Esophagus squamous epithelium (tissue), 5 donors: ENCODE data around the gene F7. TPM values are rescaled to one million over a fixed set of nuclear protein-coding genes. Genes with fewer than 3 reads are reported as not detected.

Source experiments
- DNase-seq: peaks from one replicate; lab custom pipeline; 2025; lab: John Stamatoyannopoulos, UW
- H3K27ac ChIP-seq, 4 donors: fragments of 200-600 bp; sonication (generic); one replicate each; pipeline ENCODE4 v1.5.1; 2016 to 2019; ENCODE audit warnings: mild to moderate bottlenecking in 1 of 4
- H3K27me3 ChIP-seq, 4 donors: fragments of 200-600 bp; sonication (generic); 1 replicate in 3 of 4; 2 replicates in 1 of 4; pipeline versions ENCODE4 v1.5.1 to v1.6.0; 2017 to 2021; ENCODE audit warnings: antibody characterized with exemption in 1 of 4
- H3K36me3 ChIP-seq, 3 donors: fragments of 200-600 bp; sonication (generic); one replicate each; pipeline ENCODE4 v1.5.1; 2016 to 2019
- H3K4me1 ChIP-seq, 3 donors: fragments of 200-600 bp; sonication (generic); one replicate each; pipeline ENCODE4 v1.5.1; 2017 to 2019
- H3K4me3 ChIP-seq, 4 donors: fragments of 200-600 bp; sonication (generic); 1 replicate in 3 of 4; 2 replicates in 1 of 4; pipeline ENCODE4 v1.5.1; 2016 to 2019; ENCODE audit warnings: mild to moderate bottlenecking in 2 of 4, moderate library complexity in 1 of 4
- H3K9me3 ChIP-seq, 3 donors: fragments of 200-600 bp; sonication (generic); one replicate each; pipeline ENCODE4 v1.5.1; 2016 to 2019
- POLR2A ChIP-seq, 4 donors: fragments of 450-650 bp; IDR thresholded peaks; one replicate each; pipeline ENCODE4 v1.6.1; 2017; ENCODE audit warnings: antibody characterized with exemption in 4 of 4, mild to moderate bottlenecking in 4 of 4, moderate library complexity in 3 of 4
- WGBS, 2 donors: methylation state at CpG; one replicate each; pipeline ENCODE4 v1.1.5; 2018; 5-methylcytosine and 5-hydroxymethylcytosine counted together
- intact Hi-C: fragments of 100-400 bp; cut with DNase I; formaldehyde crosslinking; loops from one replicate; pipeline ENCODE4 v1.15.0; 2022
- total RNA-seq, 4 donors: library from RNA; depleted of rRNA; stranded (reverse); fragments of >200 nt; gene quantifications; one replicate each; pipeline ENCODE4 v1.1.0, GENCODE V29; 2016
- TF ChIP-seq, protein P1 (sequence below), 6 experiments: fragments of 450-650 bp in 4 of 6; fragments of 200-600 bp in 2 of 6; sonication (generic) in 2 of 6; IDR thresholded peaks; one replicate each; pipeline ENCODE4 v1.5.1; 2016 to 2019; ENCODE audit warnings: antibody characterized with exemption in 6 of 6, mild to moderate bottlenecking in 4 of 6, moderate library complexity in 4 of 6
- donor health status: DM: yes; HTN: yes; CAD: no.

Gene F7
- total RNA-seq, 4 donors from 2014 or later, result not detected

DNA sequence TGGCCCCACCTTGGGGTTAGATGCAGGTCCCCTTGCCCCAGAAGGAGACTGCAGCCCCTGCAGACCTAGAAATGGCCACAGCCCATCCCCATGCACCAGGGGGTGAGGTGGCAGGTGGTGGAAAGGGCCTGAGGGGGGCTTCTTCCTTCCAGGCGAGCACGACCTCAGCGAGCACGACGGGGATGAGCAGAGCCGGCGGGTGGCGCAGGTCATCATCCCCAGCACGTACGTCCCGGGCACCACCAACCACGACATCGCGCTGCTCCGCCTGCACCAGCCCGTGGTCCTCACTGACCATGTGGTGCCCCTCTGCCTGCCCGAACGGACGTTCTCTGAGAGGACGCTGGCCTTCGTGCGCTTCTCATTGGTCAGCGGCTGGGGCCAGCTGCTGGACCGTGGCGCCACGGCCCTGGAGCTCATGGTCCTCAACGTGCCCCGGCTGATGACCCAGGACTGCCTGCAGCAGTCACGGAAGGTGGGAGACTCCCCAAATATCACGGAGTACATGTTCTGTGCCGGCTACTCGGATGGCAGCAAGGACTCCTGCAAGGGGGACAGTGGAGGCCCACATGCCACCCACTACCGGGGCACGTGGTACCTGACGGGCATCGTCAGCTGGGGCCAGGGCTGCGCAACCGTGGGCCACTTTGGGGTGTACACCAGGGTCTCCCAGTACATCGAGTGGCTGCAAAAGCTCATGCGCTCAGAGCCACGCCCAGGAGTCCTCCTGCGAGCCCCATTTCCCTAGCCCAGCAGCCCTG lies 12.8 kb downstream of the F7 start:
- H3K4me3 ChIP-seq, result no peak overlapping the region
- intact Hi-C loops, result no loop called here
- TF ChIP-seq, protein P1, sequence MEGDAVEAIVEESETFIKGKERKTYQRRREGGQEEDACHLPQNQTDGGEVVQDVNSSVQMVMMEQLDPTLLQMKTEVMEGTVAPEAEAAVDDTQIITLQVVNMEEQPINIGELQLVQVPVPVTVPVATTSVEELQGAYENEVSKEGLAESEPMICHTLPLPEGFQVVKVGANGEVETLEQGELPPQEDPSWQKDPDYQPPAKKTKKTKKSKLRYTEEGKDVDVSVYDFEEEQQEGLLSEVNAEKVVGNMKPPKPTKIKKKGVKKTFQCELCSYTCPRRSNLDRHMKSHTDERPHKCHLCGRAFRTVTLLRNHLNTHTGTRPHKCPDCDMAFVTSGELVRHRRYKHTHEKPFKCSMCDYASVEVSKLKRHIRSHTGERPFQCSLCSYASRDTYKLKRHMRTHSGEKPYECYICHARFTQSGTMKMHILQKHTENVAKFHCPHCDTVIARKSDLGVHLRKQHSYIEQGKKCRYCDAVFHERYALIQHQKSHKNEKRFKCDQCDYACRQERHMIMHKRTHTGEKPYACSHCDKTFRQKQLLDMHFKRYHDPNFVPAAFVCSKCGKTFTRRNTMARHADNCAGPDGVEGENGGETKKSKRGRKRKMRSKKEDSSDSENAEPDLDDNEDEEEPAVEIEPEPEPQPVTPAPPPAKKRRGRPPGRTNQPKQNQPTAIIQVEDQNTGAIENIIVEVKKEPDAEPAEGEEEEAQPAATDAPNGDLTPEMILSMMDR (IDR thresholded peaks at IDR 0.05), result no peak
- TF ChIP-seq POLR2A (IDR thresholded peaks at IDR 0.05), result no peak
- DNase-seq, result no peak
- H3K36me3 ChIP-seq, result no peaks in the 10 kb centered on the region
- no peaks in the 10 kb centered on the region for H3K9me3 ChIP-seq
- H3K4me1 ChIP-seq, result peaks cover 0 to 18% (median 5%) of the 10 kb centered on the region in 3 donors
- WGBS, 2 donors, result 64 to 75% methylated on average over 5 to 14 of the region's 42 CpGs
- H3K27ac ChIP-seq, result no peak overlapping the region
- H3K27me3 ChIP-seq, result peaks cover 0 to 29% (median 0%) of the 10 kb centered on the region in 4 donors

DNA sequence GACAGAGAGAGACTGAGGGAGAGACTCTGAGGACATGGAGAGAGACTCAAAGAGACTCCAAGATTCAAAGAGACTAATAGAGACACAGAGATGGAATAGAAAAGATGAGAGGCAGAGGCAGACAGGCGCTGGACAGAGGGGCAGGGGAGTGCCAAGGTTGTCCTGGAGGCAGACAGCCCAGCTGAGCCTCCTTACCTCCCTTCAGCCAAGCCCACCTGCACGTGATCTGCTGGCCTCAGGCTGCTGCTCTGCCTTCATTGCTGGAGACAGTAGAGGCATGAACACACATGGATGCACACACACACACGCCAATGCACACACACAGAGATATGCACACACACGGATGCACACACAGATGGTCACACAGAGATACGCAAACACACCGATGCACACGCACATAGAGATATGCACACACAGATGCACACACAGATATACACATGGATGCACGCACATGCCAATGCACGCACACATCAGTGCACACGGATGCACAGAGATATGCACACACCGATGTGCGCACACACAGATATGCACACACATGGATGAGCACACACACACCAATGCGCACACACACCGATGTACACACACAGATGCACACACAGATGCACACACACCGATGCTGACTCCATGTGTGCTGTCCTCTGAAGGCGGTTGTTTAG lies 13.7 kb downstream of the F7 start:
- 86 to 88% methylated on average over 11 to 14 of the region's 16 CpGs for WGBS, 2 donors
- H3K4me3 ChIP-seq, result no peak overlapping the region
- no peak overlapping the region for H3K27ac ChIP-seq
- H3K4me1 ChIP-seq, result peaks cover 0 to 21% (median 5%) of the 10 kb centered on the region in 3 donors
- no peaks in the 10 kb centered on the region for H3K9me3 ChIP-seq
- DNase-seq, result no peak
- TF ChIP-seq, protein P1 (IDR thresholded peaks at IDR 0.05), result no peak
- TF ChIP-seq POLR2A (IDR thresholded peaks at IDR 0.05), result no peak
- intact Hi-C loops, result no loop called here
- peaks cover 0 to 27% (median 0%) of the 10 kb centered on the region in 4 donors for H3K27me3 ChIP-seq
- H3K36me3 ChIP-seq, result no peaks in the 10 kb centered on the region

DNA sequence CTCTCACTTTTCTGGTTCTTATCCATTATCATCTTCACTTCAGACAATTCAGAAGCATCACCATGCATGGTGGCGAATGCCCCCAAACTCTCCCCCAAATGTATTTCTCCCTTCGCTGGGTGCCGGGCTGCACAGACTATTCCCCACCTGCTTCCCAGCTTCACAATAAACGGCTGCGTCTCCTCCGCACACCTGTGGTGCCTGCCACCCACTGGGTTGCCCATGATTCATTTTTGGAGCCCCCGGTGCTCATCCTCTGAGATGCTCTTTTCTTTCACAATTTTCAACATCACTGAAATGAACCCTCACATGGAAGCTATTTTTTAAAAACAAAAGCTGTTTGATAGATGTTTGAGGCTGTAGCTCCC lies 14.2 kb downstream of the F7 start:
- no peak for DNase-seq
- Histone ChIP-seq H3K4me1 (peaks cover 0 to 21% (median 5%) of the 10 kb centered on the region in 3 donors), H3K36me3 (no peaks in the 10 kb centered on the region), H3K9me3 (no peaks in the 10 kb centered on the region), H3K4me3 (no peak overlapping the region), H3K27me3 (peaks cover 0 to 23% (median 0%) of the 10 kb centered on the region in 4 donors), H3K27ac (no peak overlapping the region)
- WGBS, 2 donors, result 88 to 90% methylated on average over 7 of the region's 7 CpGs
- intact Hi-C loops, result no loop called here
- no peak for TF ChIP-seq POLR2A (IDR thresholded peaks at IDR 0.05)
- TF ChIP-seq, protein P1 (IDR thresholded peaks at IDR 0.05), result no peak

DNA sequence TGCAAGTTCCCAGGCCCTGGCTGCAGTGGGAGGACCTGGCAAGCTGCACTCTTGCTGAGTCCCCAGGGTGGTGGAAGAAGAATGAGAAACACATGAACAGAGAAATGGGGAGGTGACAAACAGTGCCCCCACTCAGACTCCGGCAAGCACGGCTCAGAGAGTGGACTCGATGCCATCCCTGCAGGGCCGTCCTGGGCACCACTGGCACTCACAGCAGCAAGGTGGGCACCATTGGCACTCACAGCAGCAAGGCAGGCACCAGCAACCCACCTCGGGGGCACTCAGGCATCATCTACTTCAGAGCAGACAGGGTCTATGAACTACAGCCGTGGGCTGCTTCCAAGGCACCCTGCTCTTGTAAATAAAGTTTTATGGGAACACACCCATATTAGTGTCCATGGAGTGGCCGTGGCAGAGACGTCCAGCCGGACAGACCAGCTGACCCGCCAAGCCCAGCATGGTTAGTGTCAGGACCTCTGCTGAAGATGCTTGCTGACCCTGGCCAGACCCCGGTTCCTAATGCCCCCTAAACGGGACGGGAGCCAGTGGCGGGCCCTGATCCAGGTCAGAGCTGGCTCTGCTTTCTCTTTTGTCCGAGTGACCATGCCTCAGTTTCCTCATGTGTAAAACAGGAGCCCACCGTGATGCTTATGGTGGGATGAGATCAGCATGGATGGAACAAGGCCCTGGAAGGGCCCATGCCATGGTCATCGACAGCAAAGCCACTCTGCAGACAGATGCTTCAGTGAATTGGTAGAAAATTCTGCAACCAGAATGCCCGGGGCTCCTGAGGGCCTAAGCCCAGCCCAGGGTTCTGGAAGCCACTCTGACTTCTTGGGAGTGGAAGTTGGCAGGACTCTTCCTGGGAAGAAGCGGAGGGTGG lies 14.9 kb downstream of the F7 start:
- intact Hi-C loops, result no loop called here
- no peak overlapping the region for H3K27ac ChIP-seq
- DNase-seq, result no peak
- peaks cover 0 to 21% (median 5%) of the 10 kb centered on the region in 3 donors for H3K4me1 ChIP-seq
- H3K9me3 ChIP-seq, result no peaks in the 10 kb centered on the region
- WGBS, 2 donors, result 63 to 84% methylated on average over 5 of the region's 19 CpGs
- H3K36me3 ChIP-seq, result no peaks in the 10 kb centered on the region
- no peak for TF ChIP-seq POLR2A (IDR thresholded peaks at IDR 0.05)
- TF ChIP-seq, protein P1 (IDR thresholded peaks at IDR 0.05), result no peak
- H3K27me3 ChIP-seq, result peaks cover 0 to 20% (median 0%) of the 10 kb centered on the region in 4 donors
- H3K4me3 ChIP-seq, result no peak overlapping the region
